ENCODE data around the gene MTOR. TPM values are rescaled to one million over a fixed set of nuclear protein-coding genes. Genes with fewer than 3 reads are reported as not detected.

The MTOR gene
- polyA plus RNA-seq, 3 donors, result 2.0 to 29.4 (median 3.3) TPM

- no peak for TF ChIP-seq CTCF (IDR thresholded peaks at IDR 0.05)
- no peak overlapping the region for H2AFZ ChIP-seq (ENCODE audit: insufficient read depth, low read depth, low read length, poor library complexity, severe bottlenecking)
- 99% methylated on average over 10 of the region's 11 CpGs for WGBS (ENCODE audit: insufficient coverage)
- intact Hi-C loops (cut with micrococcal nuclease), result no loop called here
- Mint-ChIP-seq H3K4me3 (no peak overlapping the region), H3K27ac (no peak overlapping the region), H3K27me3 (ENCODE audit: low read depth in 3 of 3) (peaks cover 0 to 2% (median 0%) of the 10 kb centered on the region in 3 donors), H3K9me3 (no peaks in the 10 kb centered on the region), H3K36me3 (peaks cover 55 to 72% of the 10 kb centered on the region in 2 donors), H3K4me1 (no peaks in the 10 kb centered on the region)
- H3K79me2 ChIP-seq (ENCODE audit: insufficient read depth, low read length), result no peaks in the 10 kb centered on the region
- H3K27me3 ChIP-seq (ENCODE audit: control insufficient read depth in 2 of 2, insufficient read depth in 2 of 2, low read length in 2 of 2), result no peaks in the 10 kb centered on the region
- H3K4me3 ChIP-seq (replicated peaks in 1 of 3; ENCODE audit: low read depth in 2 of 3, low read length in 3 of 3), result no peak overlapping the region
- peaks cover 34 to 78% of the 10 kb centered on the region in 2 donors for H3K36me3 ChIP-seq (replicated peaks in 1 of 2; ENCODE audit: control insufficient read depth in 1 of 2, insufficient read depth in 2 of 2, low read length in 2 of 2)
- H3K9ac ChIP-seq (ENCODE audit: insufficient read depth, low read length, poor library complexity, severe bottlenecking), result no peak overlapping the region
- no peaks in the 10 kb centered on the region for H3K9me3 ChIP-seq (replicated peaks in 1 of 2; ENCODE audit: control insufficient read depth in 1 of 2, insufficient read depth in 1 of 2, low read length in 2 of 2)
- H3K4me1 ChIP-seq (ENCODE audit: control insufficient read depth in 1 of 2, insufficient read depth in 2 of 2, low read length in 2 of 2), result no peaks in the 10 kb centered on the region
- no peak for DNase-seq
- no peak overlapping the region for H3K27ac ChIP-seq (ENCODE audit: low read depth in 1 of 2, low read length in 2 of 2)
- H4K20me1 ChIP-seq (ENCODE audit: insufficient read depth, low read length), result no peaks in the 10 kb centered on the region
- no peak overlapping the region for H3K4me2 ChIP-seq (replicated peaks; ENCODE audit: extremely low read depth, low read length, poor library complexity, severe bottlenecking)
Measured at GRCh38 chr1:11176081-11176706, 86.2 kb downstream of the MTOR start.

GRCh38 chr1:11175461-11175860 is 86.9 kb downstream of the MTOR start:
- Histone ChIP-seq H3K4me2 (replicated peaks; ENCODE audit: extremely low read depth, low read length, poor library complexity, severe bottlenecking) (no peak overlapping the region), H3K36me3 (replicated peaks in 1 of 2; ENCODE audit: control insufficient read depth in 1 of 2, insufficient read depth in 2 of 2, low read length in 2 of 2) (peaks cover 31 to 71% of the 10 kb centered on the region in 2 donors), H3K79me2 (ENCODE audit: insufficient read depth, low read length) (no peaks in the 10 kb centered on the region), H3K27ac (ENCODE audit: low read depth in 1 of 2, low read length in 2 of 2) (no peak overlapping the region), H4K20me1 (ENCODE audit: insufficient read depth, low read length) (no peaks in the 10 kb centered on the region), H3K4me1 (ENCODE audit: control insufficient read depth in 1 of 2, insufficient read depth in 2 of 2, low read length in 2 of 2) (no peaks in the 10 kb centered on the region), H3K9me3 (replicated peaks in 1 of 2; ENCODE audit: control insufficient read depth in 1 of 2, insufficient read depth in 1 of 2, low read length in 2 of 2) (no peaks in the 10 kb centered on the region), H3K27me3 (ENCODE audit: control insufficient read depth in 2 of 2, insufficient read depth in 2 of 2, low read length in 2 of 2) (no peaks in the 10 kb centered on the region), H3K9ac (ENCODE audit: insufficient read depth, low read length, poor library complexity, severe bottlenecking) (no peak overlapping the region), H3K4me3 (replicated peaks in 1 of 3; ENCODE audit: low read depth in 2 of 3, low read length in 3 of 3) (no peak overlapping the region), H2AFZ (ENCODE audit: insufficient read depth, low read depth, low read length, poor library complexity, severe bottlenecking) (no peak overlapping the region)
- Mint-ChIP-seq H3K27me3 (ENCODE audit: low read depth in 3 of 3) (peaks cover 0 to 2% (median 0%) of the 10 kb centered on the region in 3 donors), H3K36me3 (peaks cover 49 to 68% of the 10 kb centered on the region in 2 donors), H3K27ac (peak overlapping the region in 1 of 7 donors; percentile 59), H3K4me1 (no peaks in the 10 kb centered on the region), H3K9me3 (no peaks in the 10 kb centered on the region), H3K4me3 (no peak overlapping the region)
- DNase-seq, result no peak
- intact Hi-C loops (cut with micrococcal nuclease), result no loop called here
- 95% methylated on average over 5 of the region's 10 CpGs for WGBS (ENCODE audit: insufficient coverage)
- no peak for TF ChIP-seq CTCF (IDR thresholded peaks at IDR 0.05)
